ENCODE measurements around the gene EDN2. TPM values are rescaled to one million over a fixed set of nuclear protein-coding genes. Genes with fewer than 3 reads are reported as not detected.

The EDN2 gene
- total and polyA plus RNA-seq, 11 donors = 0.23 to 3.5 (median 1.9) TPM; not detected in 4

DNA sequence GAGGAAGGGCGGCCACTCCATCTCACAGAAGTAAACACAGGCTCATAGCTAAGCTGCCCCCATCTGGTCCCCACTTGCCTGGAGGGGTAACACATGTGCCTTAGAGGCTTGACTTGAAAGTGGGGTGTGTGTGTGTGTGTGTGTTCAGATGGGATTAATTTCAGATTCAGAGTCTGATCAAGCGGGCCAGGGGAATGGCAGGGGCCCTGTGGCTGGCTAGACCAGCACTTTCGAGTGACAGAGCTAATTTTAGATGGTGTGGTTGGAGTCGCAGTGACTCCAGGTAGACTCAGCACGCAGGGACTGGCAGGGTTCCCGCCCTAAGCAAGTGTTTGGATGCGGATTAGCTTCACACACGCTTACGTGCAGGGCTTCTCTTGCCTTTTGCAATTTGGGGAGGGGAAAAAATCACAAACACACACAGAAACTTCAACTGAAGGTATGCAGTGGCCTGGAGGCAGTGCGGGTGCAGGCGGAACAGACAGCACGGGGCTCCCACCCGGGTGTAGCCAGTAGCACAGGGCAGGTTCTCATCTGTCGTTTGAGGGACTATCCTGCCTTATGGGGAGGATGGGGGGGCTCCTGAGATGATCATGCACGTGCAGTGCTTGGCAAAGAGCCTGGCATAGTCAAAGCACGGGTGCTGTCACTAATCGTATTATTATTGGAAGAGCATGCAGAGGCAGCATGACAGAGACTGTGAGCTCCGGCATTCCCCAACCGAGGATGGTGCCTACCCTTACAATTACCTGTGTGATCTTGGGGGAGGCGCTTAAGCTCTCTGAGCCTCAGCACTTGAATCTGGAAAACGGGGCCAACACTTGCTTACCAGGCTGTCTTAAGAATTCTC lies 1.3 kb downstream of the EDN2 start:
- DNase-seq (peak in 3 of 5 donors; percentile 66 to 71 (median 68)), ATAC-seq (peak in 3 of 4 donors; percentile 27 to 63 (median 51))
- H3K4me3 ChIP-seq = no peak overlapping the region
- peaks cover 0 to 73% (median 35%) of the 10 kb centered on the region in 12 donors for H3K4me1 ChIP-seq
- intact Hi-C loops (cut with DNase I) = no loop called here
- TF ChIP-seq, protein P1, sequence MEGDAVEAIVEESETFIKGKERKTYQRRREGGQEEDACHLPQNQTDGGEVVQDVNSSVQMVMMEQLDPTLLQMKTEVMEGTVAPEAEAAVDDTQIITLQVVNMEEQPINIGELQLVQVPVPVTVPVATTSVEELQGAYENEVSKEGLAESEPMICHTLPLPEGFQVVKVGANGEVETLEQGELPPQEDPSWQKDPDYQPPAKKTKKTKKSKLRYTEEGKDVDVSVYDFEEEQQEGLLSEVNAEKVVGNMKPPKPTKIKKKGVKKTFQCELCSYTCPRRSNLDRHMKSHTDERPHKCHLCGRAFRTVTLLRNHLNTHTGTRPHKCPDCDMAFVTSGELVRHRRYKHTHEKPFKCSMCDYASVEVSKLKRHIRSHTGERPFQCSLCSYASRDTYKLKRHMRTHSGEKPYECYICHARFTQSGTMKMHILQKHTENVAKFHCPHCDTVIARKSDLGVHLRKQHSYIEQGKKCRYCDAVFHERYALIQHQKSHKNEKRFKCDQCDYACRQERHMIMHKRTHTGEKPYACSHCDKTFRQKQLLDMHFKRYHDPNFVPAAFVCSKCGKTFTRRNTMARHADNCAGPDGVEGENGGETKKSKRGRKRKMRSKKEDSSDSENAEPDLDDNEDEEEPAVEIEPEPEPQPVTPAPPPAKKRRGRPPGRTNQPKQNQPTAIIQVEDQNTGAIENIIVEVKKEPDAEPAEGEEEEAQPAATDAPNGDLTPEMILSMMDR (IDR thresholded peaks at IDR 0.05) = no peak
- TF ChIP-seq POLR2A (IDR thresholded peaks at IDR 0.05) = no peak
- no peaks in the 10 kb centered on the region for H3K27me3 ChIP-seq
- H3K27ac ChIP-seq = peak overlapping the region in 9 of 12 donors; percentile 13 to 70 (median 43)
- H3K36me3 ChIP-seq = no peaks in the 10 kb centered on the region
- 50 to 61% (median 56%) methylated on average over 20 to 21 of the region's 21 CpGs for WGBS, 4 donors
- no peaks in the 10 kb centered on the region for H3K9me3 ChIP-seq

DNA sequence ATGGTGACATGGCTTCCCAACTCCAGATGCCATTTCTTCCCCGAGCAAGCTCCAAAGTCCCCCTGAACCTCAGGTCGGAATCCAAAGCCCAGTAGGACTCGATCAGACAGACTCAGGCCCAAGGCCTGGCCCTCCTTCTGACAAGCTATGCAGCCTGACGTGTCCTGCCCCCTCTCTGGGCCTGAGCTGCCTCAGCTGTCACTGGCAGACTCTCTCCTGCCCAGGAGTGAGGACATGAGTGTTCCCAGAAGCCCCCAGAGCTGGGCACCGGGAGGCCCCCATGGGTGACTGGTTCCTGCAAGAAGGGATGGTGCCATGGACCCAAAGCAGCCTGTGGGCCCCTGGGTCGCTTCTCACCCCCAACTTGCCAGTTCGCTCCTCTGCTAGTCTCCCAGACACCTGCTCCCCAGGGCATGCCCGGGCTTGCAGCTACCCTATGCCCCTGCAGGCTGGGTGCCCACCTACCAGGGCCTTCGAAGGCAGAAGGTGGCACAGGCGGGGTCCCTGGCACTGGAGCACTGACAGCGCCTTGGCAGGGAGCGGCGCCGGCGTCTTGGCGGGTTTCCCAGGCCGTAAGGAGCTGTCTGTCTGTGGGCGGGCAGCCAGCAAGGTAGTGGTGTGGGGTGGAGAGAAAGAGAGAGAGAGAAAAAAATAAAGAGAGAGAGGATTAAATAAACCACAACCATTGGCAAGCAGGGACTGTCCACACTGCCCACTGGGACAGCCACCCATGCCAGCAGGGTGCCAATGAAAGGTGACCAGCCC lies 2.3 kb downstream of the EDN2 start:
- no peak for ATAC-seq
- peak overlapping the region in 8 of 12 donors; percentile 13 to 70 (median 44) for H3K27ac ChIP-seq

DNA sequence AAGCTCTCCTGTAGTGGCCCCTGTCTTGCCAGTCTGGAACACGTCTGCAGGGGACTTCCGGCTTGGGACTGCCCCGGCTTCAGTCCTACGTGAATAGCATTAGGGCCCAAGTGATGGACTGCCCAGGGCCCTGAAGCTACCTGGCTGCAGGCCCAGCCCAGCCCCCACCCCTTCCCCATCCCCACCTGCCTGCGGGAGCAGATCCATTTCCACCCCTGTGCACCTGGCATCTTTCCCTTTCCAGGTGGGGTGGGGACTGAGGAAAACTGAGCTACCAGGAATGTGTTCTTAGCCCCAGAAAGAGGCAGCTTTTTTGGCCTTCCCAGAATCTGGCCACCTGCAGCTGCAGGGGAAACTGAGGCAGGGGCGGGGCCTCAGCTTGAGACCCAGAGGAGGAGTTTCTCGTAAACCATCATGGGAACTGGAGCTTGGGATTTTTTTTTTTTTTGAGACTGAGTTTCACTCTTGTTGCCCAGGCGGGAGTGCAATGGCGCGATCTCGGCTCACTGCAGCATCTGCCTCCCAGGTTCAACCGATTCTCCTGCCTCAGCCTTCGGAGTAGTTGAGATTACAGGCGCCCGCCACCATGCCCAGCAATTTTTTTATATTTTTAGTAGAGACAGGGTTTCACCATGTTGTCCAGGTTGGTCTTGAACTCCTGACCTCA lies 3.2 kb downstream of the EDN2 start:
- Histone ChIP-seq H3K9me3 (no peaks in the 10 kb centered on the region), H3K4me1 (peaks cover 0 to 67% (median 27%) of the 10 kb centered on the region in 12 donors), H3K27me3 (no peaks in the 10 kb centered on the region), H3K36me3 (no peaks in the 10 kb centered on the region), H3K4me3 (no peak overlapping the region), H3K27ac (no peak overlapping the region)
- peak in 3 of 5 donors; percentile 17 to 20 (median 18) for DNase-seq
- intact Hi-C loops (cut with DNase I) = no loop called here
- no peak for ATAC-seq
- WGBS, 4 donors = 88 to 96% (median 91%) methylated on average over 11 to 15 of the region's 15 CpGs
- TF ChIP-seq POLR2A (IDR thresholded peaks at IDR 0.05) = no peak
- TF ChIP-seq, protein P1 (IDR thresholded peaks at IDR 0.05) = no peak

More for the DNA sequence above, 2.3 kb downstream of the EDN2 start:
- H3K27me3 ChIP-seq = no peaks in the 10 kb centered on the region
- no peaks in the 10 kb centered on the region for H3K9me3 ChIP-seq
- TF ChIP-seq, protein P1 (IDR thresholded peaks at IDR 0.05) = no peak
- no peak for TF ChIP-seq POLR2A (IDR thresholded peaks at IDR 0.05)
- DNase-seq = peak in 3 of 5 donors; percentile 49 to 75 (median 63)
- 55 to 57% (median 56%) methylated on average over 15 to 18 of the region's 18 CpGs for WGBS, 4 donors
- no peaks in the 10 kb centered on the region for H3K36me3 ChIP-seq
- peaks cover 0 to 68% (median 29%) of the 10 kb centered on the region in 12 donors for H3K4me1 ChIP-seq
- no peak overlapping the region for H3K4me3 ChIP-seq
- intact Hi-C loops (cut with DNase I) = no loop called here
